Measurements from ENCODE around the gene ETV7.

Gene ETV7

DNA sequence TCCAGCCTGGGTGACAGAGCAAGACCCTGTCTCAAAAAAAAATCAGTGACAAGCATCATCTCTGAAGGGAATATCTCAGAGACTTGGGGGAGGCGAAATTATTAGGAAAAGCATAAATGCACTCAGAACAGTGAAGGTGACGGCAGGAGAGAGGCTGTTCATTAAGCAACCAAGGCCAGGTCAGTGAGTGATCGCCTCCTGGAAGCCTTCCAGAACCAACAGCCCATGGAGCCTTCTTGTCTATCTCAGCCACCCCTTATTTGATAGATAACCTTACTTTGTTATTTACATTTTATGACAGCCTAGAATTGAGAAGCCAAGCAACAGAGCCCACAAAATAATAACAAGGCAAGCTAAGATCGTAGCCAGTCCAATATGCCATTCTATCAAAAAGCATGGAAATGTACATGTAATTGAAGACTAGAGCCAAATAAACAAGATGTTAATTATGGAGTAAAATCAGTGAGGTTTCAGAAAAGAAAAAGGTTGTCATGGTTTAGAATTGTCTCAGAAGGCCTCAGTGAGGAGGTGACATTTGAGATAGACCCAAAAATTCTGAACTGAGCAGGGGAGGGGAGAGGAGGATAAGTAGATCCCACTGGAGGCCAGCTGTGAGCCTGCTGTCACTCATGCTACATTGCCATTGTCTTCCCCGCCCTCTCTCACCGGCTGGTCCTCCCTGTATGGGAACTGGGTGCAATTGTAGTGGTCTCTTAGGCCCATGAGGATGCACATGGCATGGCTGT, 68.6 kb downstream of the ETV7 start:
- DNase-seq: no peak

DNA sequence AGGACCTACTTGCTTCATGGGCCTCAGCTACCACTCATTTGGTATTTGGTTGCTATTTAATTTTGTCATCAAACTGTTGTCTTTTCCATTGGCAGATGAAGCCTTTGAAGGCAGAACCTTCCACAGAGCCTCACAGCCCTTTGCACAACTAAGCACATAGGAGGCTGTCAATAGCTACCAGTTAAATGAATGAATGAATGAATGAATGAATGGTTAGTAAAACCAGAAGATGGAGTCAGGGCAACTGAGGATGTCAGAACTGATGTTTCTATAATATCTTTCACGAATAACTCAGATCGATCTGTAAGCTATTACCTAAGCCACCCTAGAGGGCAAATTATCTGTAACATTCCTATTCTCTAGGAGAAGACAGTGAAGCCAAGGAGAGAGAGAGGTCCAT, 69.8 kb downstream of the ETV7 start:
- no peak for DNase-seq

All from SHP77 treated with DMSO at 0.1 percent for 48 hours (cell line).